Panc1 (cell line): ENCODE results near the gene GSK3B. TPM values are rescaled to one million over a fixed set of nuclear protein-coding genes. Genes with fewer than 3 reads are reported as not detected.

Experiments used
- ATAC-seq: fragments of 200-7000 bp; cut with Tn5 transposase; 2 replicates; pipeline ENCODE4 v1.9.1; 2020; ENCODE audit warnings: mild to moderate bottlenecking, moderate library complexity
- BruUV-seq: library from RNA; stranded (reverse); fragments of 400-500 nt; replicated peaks from 2 replicates; lab custom pipeline; 2021; lab: Mats Ljungman, UMichigan
- CTCF ChIA-PET: fragments of 300-600 bp; sonication (Branson Sonifier 250); formaldehyde crosslinking; loops from one replicate; lab custom pipeline; 2022; ENCODE audit warnings: antibody characterized with exemption; lab: Charles Lee
- POLR2A ChIA-PET: fragments of 300-600 bp; sonication (Branson Sonifier 250); formaldehyde crosslinking; loops from one replicate; lab custom pipeline; 2022; ENCODE audit warnings: antibody characterized with exemption; lab: Charles Lee
- DNase-seq: peaks from one replicate; pipeline ENCODE4 v3.0.0-alpha.2; 2010; ENCODE audit warnings: low read depth, low spot score
- H3K27ac ChIP-seq: 2 replicates; pipeline ENCODE4 v1.5.1; 2011; ENCODE audit warnings: mild to moderate bottlenecking, low read length, inconsistent platforms
- H3K27me3 ChIP-seq: fragments of 200-500 bp; sonication (Bioruptor generic); 2 replicates; pipeline ENCODE4 v1.6.0; 2014; ENCODE audit warnings: low read length, inconsistent platforms; ENCODE audit not compliant: control insufficient read depth, insufficient read depth
- H3K36me3 ChIP-seq: fragments of 200-500 bp; sonication (Bioruptor generic); 2 replicates; pipeline ENCODE4 v1.5.1; 2014; ENCODE audit warnings: inconsistent platforms, mild to moderate bottlenecking, low read length, moderate library complexity; ENCODE audit not compliant: control insufficient read depth, insufficient read depth
- H3K4me1 ChIP-seq: 2 replicates; pipeline ENCODE4 v1.5.1; 2011; ENCODE audit warnings: inconsistent platforms, mild to moderate bottlenecking, low read length, moderate library complexity; ENCODE audit not compliant: control insufficient read depth, insufficient read depth
- H3K4me3 ChIP-seq, 2 experiments: 2 replicates each; pipeline ENCODE4 v1.5.1; 2011 to 2012; ENCODE audit warnings: low read depth in 2 of 2, low read length in 2 of 2, mild to moderate bottlenecking in 2 of 2, inconsistent platforms in 1 of 2, moderate library complexity in 1 of 2
- H3K9me3 ChIP-seq: fragments of 200-500 bp; sonication (Bioruptor generic); 2 replicates; pipeline ENCODE4 v1.5.1; 2014; ENCODE audit warnings: low read depth, mild to moderate bottlenecking, inconsistent platforms, low read length, moderate library complexity; ENCODE audit not compliant: control insufficient read depth, insufficient read depth
- POLR2AphosphoS5 ChIP-seq: IDR thresholded peaks from 2 replicates; pipeline ENCODE4 v1.6.1; 2012; ENCODE audit warnings: mild to moderate bottlenecking, low read depth, low read length, moderate library complexity
- SIN3A ChIP-seq: IDR thresholded peaks from 2 replicates; pipeline ENCODE4 v1.6.1; 2012; ENCODE audit warnings: low read depth, mild to moderate bottlenecking, low read length, moderate library complexity, borderline replicate concordance; ENCODE audit not compliant: insufficient read depth
- TCF7L2 ChIP-seq: IDR thresholded peaks from 2 replicates; pipeline ENCODE4 v1.6.1; 2011; ENCODE audit warnings: mild to moderate bottlenecking, low read depth, low read length, inconsistent platforms
- in situ Hi-C: cut with HindIII; loops from 2 replicates; pipeline ENCODE4 v1.10.0; 2016; ENCODE audit warnings: low sequenced_read_pairs, low pct_unique_long_range_greater_than_20kb
- intact Hi-C: fragments of 100-400 bp; cut with micrococcal nuclease; formaldehyde crosslinking; loops from one replicate; pipeline ENCODE4 v1.10.0; 2022; ENCODE audit not compliant: unreplicated experiment
- total RNA-seq: library from RNA; stranded (reverse); gene quantifications from one replicate; pipeline ENCODE4 v1.2.1, GENCODE V29; 2021; ENCODE audit not compliant: unreplicated experiment
- TF ChIP-seq, protein P1 (sequence below), 2 experiments: IDR thresholded peaks; 2 replicates each; pipeline ENCODE4 v1.6.1; 2011 to 2012; ENCODE audit warnings: low read depth in 2 of 2, control low read depth in 1 of 2, low read length in 1 of 2, mild to moderate bottlenecking in 1 of 2, moderate library complexity in 1 of 2; ENCODE audit not compliant: insufficient read depth in 1 of 2
- TF ChIP-seq, protein P2 (sequence below): fragments of 450-650 bp; IDR thresholded peaks from 2 replicates; pipeline ENCODE4 v1.5.1; 2017; ENCODE audit warnings: mild to moderate bottlenecking

Gene GSK3B
- total RNA-seq, 1 experiment from 2014 or later, result 35.3 TPM

DNA sequence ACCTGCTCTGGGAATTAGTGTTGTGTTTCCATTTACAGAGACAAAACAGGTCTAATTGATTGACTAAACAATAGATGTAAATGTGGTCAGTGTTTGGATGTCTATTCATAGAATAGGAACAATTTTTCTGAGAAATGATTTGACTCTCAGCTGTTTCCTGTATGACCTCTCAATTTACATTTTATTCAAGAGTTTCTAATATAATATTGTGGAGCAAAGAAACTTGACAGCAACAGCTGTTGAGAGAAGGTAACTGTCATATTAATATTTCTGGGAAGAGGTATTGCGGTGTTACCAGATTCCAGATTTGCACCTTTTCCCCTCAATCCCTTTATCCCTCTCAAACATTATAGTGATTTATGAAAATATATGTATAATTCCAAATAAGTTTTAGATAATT is 316.1 kb downstream of the GSK3B start:
- Histone ChIP-seq H3K4me3 (no peak overlapping the region), H3K4me1 (no peaks in the 10 kb centered on the region), H3K27me3 (peaks cover 3% of the 10 kb centered on the region; the same call in 1 of the 2 replicates), H3K36me3 (no peaks in the 10 kb centered on the region), H3K27ac (no peak overlapping the region), H3K9me3 (no peaks in the 10 kb centered on the region)
- no TSS peak for BruUV-seq
- POLR2A ChIA-PET, result no interaction called here
- DNase-seq, result no peak
- in situ Hi-C loops, result no loop called here
- CTCF ChIA-PET, result no interaction called here
- no peak for ATAC-seq
- TF ChIP-seq, protein P1, sequence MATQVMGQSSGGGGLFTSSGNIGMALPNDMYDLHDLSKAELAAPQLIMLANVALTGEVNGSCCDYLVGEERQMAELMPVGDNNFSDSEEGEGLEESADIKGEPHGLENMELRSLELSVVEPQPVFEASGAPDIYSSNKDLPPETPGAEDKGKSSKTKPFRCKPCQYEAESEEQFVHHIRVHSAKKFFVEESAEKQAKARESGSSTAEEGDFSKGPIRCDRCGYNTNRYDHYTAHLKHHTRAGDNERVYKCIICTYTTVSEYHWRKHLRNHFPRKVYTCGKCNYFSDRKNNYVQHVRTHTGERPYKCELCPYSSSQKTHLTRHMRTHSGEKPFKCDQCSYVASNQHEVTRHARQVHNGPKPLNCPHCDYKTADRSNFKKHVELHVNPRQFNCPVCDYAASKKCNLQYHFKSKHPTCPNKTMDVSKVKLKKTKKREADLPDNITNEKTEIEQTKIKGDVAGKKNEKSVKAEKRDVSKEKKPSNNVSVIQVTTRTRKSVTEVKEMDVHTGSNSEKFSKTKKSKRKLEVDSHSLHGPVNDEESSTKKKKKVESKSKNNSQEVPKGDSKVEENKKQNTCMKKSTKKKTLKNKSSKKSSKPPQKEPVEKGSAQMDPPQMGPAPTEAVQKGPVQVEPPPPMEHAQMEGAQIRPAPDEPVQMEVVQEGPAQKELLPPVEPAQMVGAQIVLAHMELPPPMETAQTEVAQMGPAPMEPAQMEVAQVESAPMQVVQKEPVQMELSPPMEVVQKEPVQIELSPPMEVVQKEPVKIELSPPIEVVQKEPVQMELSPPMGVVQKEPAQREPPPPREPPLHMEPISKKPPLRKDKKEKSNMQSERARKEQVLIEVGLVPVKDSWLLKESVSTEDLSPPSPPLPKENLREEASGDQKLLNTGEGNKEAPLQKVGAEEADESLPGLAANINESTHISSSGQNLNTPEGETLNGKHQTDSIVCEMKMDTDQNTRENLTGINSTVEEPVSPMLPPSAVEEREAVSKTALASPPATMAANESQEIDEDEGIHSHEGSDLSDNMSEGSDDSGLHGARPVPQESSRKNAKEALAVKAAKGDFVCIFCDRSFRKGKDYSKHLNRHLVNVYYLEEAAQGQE (IDR thresholded peaks at IDR 0.05; ENCODE audit: insufficient read depth in 1 of 2, low read depth in 2 of 2, low read length in 1 of 2), result no peak
- TF ChIP-seq TCF7L2, result no peak
- TF ChIP-seq SIN3A, result no peak
- no peak for TF ChIP-seq POLR2AphosphoS5
- TF ChIP-seq, protein P2, sequence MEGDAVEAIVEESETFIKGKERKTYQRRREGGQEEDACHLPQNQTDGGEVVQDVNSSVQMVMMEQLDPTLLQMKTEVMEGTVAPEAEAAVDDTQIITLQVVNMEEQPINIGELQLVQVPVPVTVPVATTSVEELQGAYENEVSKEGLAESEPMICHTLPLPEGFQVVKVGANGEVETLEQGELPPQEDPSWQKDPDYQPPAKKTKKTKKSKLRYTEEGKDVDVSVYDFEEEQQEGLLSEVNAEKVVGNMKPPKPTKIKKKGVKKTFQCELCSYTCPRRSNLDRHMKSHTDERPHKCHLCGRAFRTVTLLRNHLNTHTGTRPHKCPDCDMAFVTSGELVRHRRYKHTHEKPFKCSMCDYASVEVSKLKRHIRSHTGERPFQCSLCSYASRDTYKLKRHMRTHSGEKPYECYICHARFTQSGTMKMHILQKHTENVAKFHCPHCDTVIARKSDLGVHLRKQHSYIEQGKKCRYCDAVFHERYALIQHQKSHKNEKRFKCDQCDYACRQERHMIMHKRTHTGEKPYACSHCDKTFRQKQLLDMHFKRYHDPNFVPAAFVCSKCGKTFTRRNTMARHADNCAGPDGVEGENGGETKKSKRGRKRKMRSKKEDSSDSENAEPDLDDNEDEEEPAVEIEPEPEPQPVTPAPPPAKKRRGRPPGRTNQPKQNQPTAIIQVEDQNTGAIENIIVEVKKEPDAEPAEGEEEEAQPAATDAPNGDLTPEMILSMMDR, result no peak
- intact Hi-C loops, result no loop called here

DNA sequence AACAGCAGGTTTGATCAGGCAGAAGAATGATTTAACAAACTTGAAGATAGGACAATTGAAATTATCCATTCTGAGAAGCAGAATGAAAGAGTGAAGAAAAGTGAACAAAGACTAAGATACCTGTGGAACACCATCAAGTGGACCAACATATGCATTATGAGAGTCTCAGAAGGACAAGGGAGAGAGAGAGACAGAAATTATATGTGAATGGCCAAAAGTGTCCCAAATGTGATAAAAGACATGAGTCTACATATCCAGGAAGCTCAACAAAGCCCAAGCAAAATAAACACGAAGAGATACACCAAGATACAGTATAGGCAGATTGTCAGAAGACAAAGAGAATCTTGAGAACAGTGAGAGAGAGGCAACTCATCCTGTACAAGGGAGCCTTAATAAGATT is 317.9 kb downstream of the GSK3B start:
- H3K27ac ChIP-seq, result no peak overlapping the region
- H3K4me3 ChIP-seq, result no peak overlapping the region
- CTCF ChIA-PET, result no interaction called here
- no peaks in the 10 kb centered on the region for H3K4me1 ChIP-seq
- in situ Hi-C loops, result no loop called here
- ATAC-seq (no peak), DNase-seq (no peak)
- no peaks in the 10 kb centered on the region for H3K9me3 ChIP-seq
- H3K36me3 ChIP-seq, result no peaks in the 10 kb centered on the region
- TF ChIP-seq POLR2AphosphoS5 (no peak), SIN3A (no peak), TCF7L2 (no peak)
- TF ChIP-seq, protein P1 (IDR thresholded peaks at IDR 0.05; ENCODE audit: insufficient read depth in 1 of 2, low read depth in 2 of 2, low read length in 1 of 2), result no peak
- TF ChIP-seq, protein P2, result no peak
- POLR2A ChIA-PET, result no interaction called here
- no TSS peak for BruUV-seq
- intact Hi-C loops, result no loop called here
- peaks cover 14% of the 10 kb centered on the region for H3K27me3 ChIP-seq
